K562 (cell line): ENCODE measurements around the gene NSMF. TPM values are rescaled to one million over a fixed set of nuclear protein-coding genes. Genes with fewer than 3 reads are reported as not detected.
A peak's percentile ranks its signal among the peaks of the same experiment; 100 is the strongest.

Experiments
- ATAC-seq: fragments of 200-7000 bp; cut with Tn5 transposase; 3 replicates; pipeline ENCODE4 v1.9.1; 2020; ENCODE audit warnings: moderate library complexity
- Bru-seq: library from RNA; stranded (reverse); fragments of 400-500 nt; gene quantifications from one replicate; lab custom pipeline; 2021; lab: Mats Ljungman, UMichigan
- BruChase-seq, 2 experiments: library from RNA; stranded (reverse); fragments of 400-500 nt; gene quantifications; one replicate each; lab custom pipeline; 2021; lab: Mats Ljungman, UMichigan
- BruUV-seq: library from RNA; stranded (reverse); fragments of 400-500 nt; replicated peaks from 2 replicates; lab custom pipeline; 2021; lab: Mats Ljungman, UMichigan
- CTCF ChIA-PET: fragments of 300-600 bp; formaldehyde crosslinking; extraction: SDS; loops from one replicate; lab custom pipeline; 2021; ENCODE audit warnings: low intra/inter-chr PET ratio; lab: Yijun Ruan, JAX
- POLR2A ChIA-PET: fragments of 300-600, 350-650 bp; sonication (Branson Sonifier 250); formaldehyde crosslinking; extraction: SDS; loops from one replicate; lab custom pipeline; 2021; ENCODE audit warnings: antibody characterized with exemption, inconsistent platforms; lab: Yijun Ruan, JAX
- DNase-seq, 4 experiments: peaks; one replicate each; pipeline versions ENCODE4 v3.0.0 to v3.0.0-alpha.2; 2011 to 2018; ENCODE audit warnings: low spot score in 3 of 4, mixed read lengths in 3 of 4; ENCODE audit errors: extremely low read depth in 1 of 4
- FAIRE-seq: peaks from 2 replicates; lab custom pipeline; 2011; peaks lifted over from hg19 to GRCh38; lab: Jason Lieb, UNC
- H2AFZ ChIP-seq: 2 replicates; pipeline ENCODE4 v1.6.0; 2011; ENCODE audit warnings: low read depth, low read length, control low read depth, inconsistent platforms
- H3K27ac ChIP-seq: fragments of 200-600 bp; 3 replicates; pipeline ENCODE4 v1.8.0; 2011; ENCODE audit warnings: low read depth, mild to moderate bottlenecking, control low read depth, inconsistent platforms, low read length, moderate library complexity, mixed read lengths; ENCODE audit errors: extremely low read depth
- H3K27me3 ChIP-seq, 2 experiments: fragments of 300-600 bp in 1 of 2; 2 replicates in 1 of 2; 3 replicates in 1 of 2; pipeline versions ENCODE4 v1.6.0 to v1.8.0; 2011; ENCODE audit warnings: inconsistent platforms in 2 of 2, low read length in 2 of 2, mild to moderate bottlenecking in 1 of 2, mixed read lengths in 1 of 2, moderate library complexity in 1 of 2; ENCODE audit not compliant: control insufficient read depth in 2 of 2, insufficient read depth in 2 of 2
- H3K36me3 ChIP-seq: fragments of 300-600 bp; 3 replicates; pipeline ENCODE4 v1.8.0; 2011; ENCODE audit warnings: mild to moderate bottlenecking, low read length, inconsistent platforms; ENCODE audit not compliant: control insufficient read depth, insufficient read depth
- H3K4me1 ChIP-seq, 2 experiments: fragments of 200-600 bp in 1 of 2; replicated peaks in 1 of 2; 2 replicates in 1 of 2; 3 replicates in 1 of 2; pipeline versions ENCODE4 v1.5.1 to v1.8.0; 2011; ENCODE audit warnings: inconsistent platforms in 2 of 2, low read length in 2 of 2, mild to moderate bottlenecking in 1 of 2, mixed read lengths in 1 of 2, moderate library complexity in 1 of 2; ENCODE audit not compliant: control insufficient read depth in 2 of 2, insufficient read depth in 2 of 2
- H3K4me2 ChIP-seq: 2 replicates; pipeline ENCODE4 v1.6.1; 2011; ENCODE audit warnings: low read length, control low read depth, inconsistent platforms, mixed read lengths; ENCODE audit not compliant: insufficient read depth
- H3K4me3 ChIP-seq: fragments of 200-600 bp; sonication (generic), shearing (Covaris generic); 2 replicates; pipeline ENCODE4 v1.5.1; 2016; ENCODE audit warnings: control low read depth, inconsistent platforms
- H3K79me2 ChIP-seq: fragments of 200-600 bp; 3 replicates; pipeline ENCODE4 v1.8.0; 2011; ENCODE audit warnings: low read length, inconsistent platforms; ENCODE audit not compliant: control insufficient read depth, insufficient read depth
- H3K9ac ChIP-seq, 2 experiments: 2 replicates each; pipeline versions ENCODE4 v1.6.0 to v1.6.1; 2011; ENCODE audit warnings: low read depth in 2 of 2, low read length in 2 of 2, control low read depth in 1 of 2, inconsistent platforms in 1 of 2, mild to moderate bottlenecking in 1 of 2, mixed read lengths in 1 of 2; ENCODE audit not compliant: insufficient read depth in 1 of 2
- H3K9me1 ChIP-seq: one replicate; pipeline ENCODE4 v1.6.0; 2011; ENCODE audit warnings: inconsistent platforms, mild to moderate bottlenecking, low read length, moderate library complexity; ENCODE audit not compliant: control insufficient read depth, insufficient read depth
- H3K9me3 ChIP-seq: replicated peaks from 2 replicates; pipeline ENCODE4 v1.5.1; 2011; ENCODE audit warnings: low read depth, low read length, inconsistent platforms; ENCODE audit not compliant: control insufficient read depth, insufficient read depth
- H4K20me1 ChIP-seq: replicated peaks from 2 replicates; pipeline ENCODE4 v1.6.1; 2011; ENCODE audit warnings: low read length, inconsistent platforms, mixed read lengths; ENCODE audit not compliant: control insufficient read depth, insufficient read depth
- CEBPB ChIP-seq: fragments of 450-650 bp; IDR thresholded peaks from 2 replicates; pipeline ENCODE4 v1.6.1; 2016; ENCODE audit warnings: missing genetic modification characterization, missing compliant biosample characterization
- CTBP1 ChIP-seq: fragments of 450-650 bp; IDR thresholded peaks from 2 replicates; pipeline ENCODE4 v1.6.1; 2016; ENCODE audit warnings: borderline replicate concordance
- ETS1 ChIP-seq: conservative IDR thresholded peaks from 2 replicates; pipeline ENCODE4 v1.6.1; 2011; ENCODE audit warnings: low read depth, mild to moderate bottlenecking, low read length; ENCODE audit not compliant: control insufficient read depth
- NFIC ChIP-seq: fragments of 450-650 bp; IDR thresholded peaks from 2 replicates; pipeline ENCODE4 v1.6.1; 2017; ENCODE audit warnings: mild to moderate bottlenecking, inconsistent platforms
- POLR2AphosphoS5 ChIP-seq: IDR thresholded peaks from 2 replicates; pipeline ENCODE4 v1.6.1; 2011; ENCODE audit warnings: mild to moderate bottlenecking, low read depth, low read length, moderate library complexity; ENCODE audit not compliant: control insufficient read depth, insufficient read depth
- SMARCA4 ChIP-seq: fragments of 450-650 bp; IDR thresholded peaks from 2 replicates; pipeline ENCODE4 v1.6.1; 2016
- TEAD2 ChIP-seq: fragments of 450-650 bp; IDR thresholded peaks from 2 replicates; pipeline ENCODE4 v1.6.1; 2016; ENCODE audit warnings: missing genetic modification characterization, control low read depth, missing compliant biosample characterization
- ZBTB11 ChIP-seq, 3 experiments: fragments of 200-800 bp in 1 of 3; fragments of 250-450 bp in 1 of 3; fragments of 450-650 bp in 1 of 3; sonication (Bioruptor Pico) in 1 of 3; sonication (Bioruptor generic) in 1 of 3; formaldehyde crosslinking in 1 of 3; IDR thresholded peaks; 2 replicates each; pipeline versions ENCODE4 v1.6.1 to v1.8.0; 2016 to 2022; ENCODE audit warnings: mild to moderate bottlenecking in 2 of 3, missing genetic modification characterization in 2 of 3, missing compliant biosample characterization in 1 of 3, moderate library complexity in 1 of 3
- ZBTB12 ChIP-seq: fragments of 250-450 bp; sonication (Bioruptor Pico); IDR thresholded peaks from 2 replicates; pipeline ENCODE4 v1.4.0; 2020
- ZNF24 ChIP-seq: fragments of 450-650 bp; IDR thresholded peaks from 2 replicates; pipeline ENCODE4 v1.6.1; 2016
- WGBS: fragments of 100-300 bp; shearing (Covaris generic); methylation state at CpG from one replicate; pipeline ENCODE4 v1.1.6; 2016; ENCODE audit warnings: low coverage, mixed read lengths; ENCODE audit not compliant: insufficient coverage; ENCODE audit errors: missing lambda C conversion rate; 5-methylcytosine and 5-hydroxymethylcytosine counted together
- in situ Hi-C: fragments of 300-500 bp; cut with MboI; formaldehyde crosslinking; loops from 4 replicates; pipeline ENCODE4 v1.15.0; 2018; ENCODE audit warnings: inconsistent platforms, mixed read lengths
- intact Hi-C: fragments of 100-400 bp; cut with micrococcal nuclease; formaldehyde crosslinking; loops from 2 replicates; pipeline ENCODE4 v1.14.2; 2022
- long read RNA-seq, 3 experiments: library from polyadenylated mRNA in 2 of 3; library from RNA in 1 of 3; unstranded in 2 of 3; stranded (forward) in 1 of 3; transcript quantifications; one replicate each; pipeline ENCODE4 v2.0.0, GENCODE V29; 2019 to 2022
- polyA minus RNA-seq, 3 experiments: library from RNA; depleted of rRNA, polyadenylated mRNA; stranded (reverse); fragments of >200 nt; gene quantifications; 2 replicates each; pipeline ENCODE4 v1.2.3, GENCODE V29; 2011
- polyA plus RNA-seq, 8 experiments: library from polyadenylated mRNA; depleted of rRNA in 4 of 8; stranded (reverse) in 5 of 8; unstranded in 3 of 8; fragments of >200 nt; fragmentation: Nextera tagmentation in 2 of 8; fragmentation: Illumina TruSeq in 1 of 8; extraction: Ambion mirVana in 2 of 8; extraction: Trizol in 1 of 8; gene quantifications; 2 replicates each; pipeline versions ENCODE4 v1.2.1 to v1.2.3, GENCODE V29; 2011 to 2014; ENCODE audit warnings: inconsistent platforms in 1 of 8, missing spikeins in 1 of 8
- total RNA-seq, 7 experiments: library from RNA; depleted of rRNA in 6 of 7; stranded (reverse); fragments of >200 nt in 6 of 7; fragmentation: Illumina TruSeq in 2 of 7; extraction: Trizol in 2 of 7; gene quantifications; 2 replicates each; pipeline versions ENCODE4 v1.2.1 to v1.2.3, GENCODE V29; 2011 to 2021; ENCODE audit warnings: low replicate concordance in 1 of 7

The NSMF gene
- 47.6 and 128 TPM in 2 replicates for total RNA-seq (2011; cell fraction: chromatin; rRNA removed; ENCODE audit: low replicate concordance)
- total RNA-seq (2011; cell fraction: nucleolus; rRNA removed) = 87.2 and 93.1 TPM in 2 replicates
- 47.3 and 58.7 TPM in 2 replicates for total RNA-seq (2011; cell fraction: nucleoplasm; rRNA removed)
- total RNA-seq (2014; rRNA removed) = 49.2 and 60.0 TPM in 2 replicates
- total RNA-seq (2014; rRNA removed; fragmentation: Illumina TruSeq; extraction: Trizol) = 24.4 and 29.3 TPM in 2 replicates
- 28.2 and 29.1 TPM in 2 replicates for total RNA-seq (2015; rRNA removed; fragmentation: Illumina TruSeq; extraction: Trizol)
- total RNA-seq (2021) = 72.0 and 74.5 TPM in 2 replicates
- polyA plus RNA-seq (2011; rRNA removed) = 44.9 and 71.8 TPM in 2 replicates
- polyA plus RNA-seq (2011; cell fraction: cytosol; rRNA removed) = 59.2 and 114 TPM in 2 replicates
- polyA plus RNA-seq (2011; cell fraction: nucleus; rRNA removed) = 244 and 400 TPM in 2 replicates
- polyA plus RNA-seq (2012) = 38.5 and 48.2 TPM in 2 replicates
- 26.4 and 44.1 TPM in 2 replicates for polyA plus RNA-seq (2014; fragmentation: Illumina TruSeq; extraction: Trizol)
- polyA plus RNA-seq (2014; fragmentation: Nextera tagmentation; extraction: Ambion mirVana) = under 1 TPM; 0.20 to 0.42 TPM
- 76.3 and 82.7 TPM in 2 replicates for polyA plus RNA-seq (2014; rRNA removed)
- 25.2 and 31.9 TPM in 2 replicates for polyA minus RNA-seq (2011; rRNA and poly(A)+ RNA removed)
- 37.7 and 44.3 TPM in 2 replicates for polyA minus RNA-seq (2011; cell fraction: cytosol; rRNA and poly(A)+ RNA removed)
- polyA minus RNA-seq (2011; cell fraction: nucleus; rRNA and poly(A)+ RNA removed) = 47.9 and 59.5 TPM in 2 replicates
- Bru-seq, nascent RNA = percentile 68 among the genes with signal in this experiment
- BruChase-seq, experiment 1, labeled RNA remaining after a 2-hour chase = percentile 56 among the genes with signal in this experiment
- BruChase-seq, experiment 2, labeled RNA remaining after a 6-hour chase = percentile 62 among the genes with signal in this experiment
- long read RNA-seq, experiment 1, transcript NSMF-205 (14 exons, 3,571 nt) = minor isoform, 25 of 328 reads
- long read RNA-seq, experiment 1, transcript NSMF-201 (15 exons, 2,981 nt) = major isoform, 92 of 328 reads
- long read RNA-seq, experiment 1, partial matches to known transcripts = 117 of 328 reads
- long read RNA-seq, experiment 1, other reads (novel, unspliced or antisense) = 94 of 328 reads
- long read RNA-seq, experiment 2, transcript NSMF-205 (14 exons, 3,571 nt) = minor isoform, 11 of 102 reads
- long read RNA-seq, experiment 2, transcript NSMF-201 (15 exons, 2,981 nt) = major isoform, 31 of 102 reads
- long read RNA-seq, experiment 2, partial matches to known transcripts = 26 of 102 reads
- long read RNA-seq, experiment 2, other reads (novel, unspliced or antisense) = 34 of 102 reads
- long read RNA-seq, experiment 3, partial matches to known transcripts = 4 of 8 reads
- long read RNA-seq, experiment 3, other reads (novel, unspliced or antisense) = 2 of 8 reads

GRCh38 chr9:137459152-137459600 is at the start of gene NSMF:
NSMF (minus strand) TSS chr9:137459334; CDS start chr9:137459102, 232 bp downstream.
- intact Hi-C loops (no loop called here), in situ Hi-C loops (no loop called here)
- no TSS peak for BruUV-seq
- H3K27ac ChIP-seq = peak within 1 kb of the TSS; percentile 87
- peaks cover 38% of the 10 kb centered on the region; the same call in 1 of the 3 replicates for H3K36me3 ChIP-seq
- H2AFZ ChIP-seq = peak within 1 kb of the TSS; percentile 86
- peaks cover 12% of the 10 kb centered on the region for H3K79me2 ChIP-seq
- no peaks in the 10 kb centered on the region for H4K20me1 ChIP-seq
- ChIA-PET CTCF (no interaction called here), POLR2A (interaction anchor here (0.8 kb wide), 1 partner anchor 10 kb away, joined by 4 read pairs; no protein-coding TSS in a partner anchor)
- H3K9me3 ChIP-seq = no peaks in the 10 kb centered on the region
- H3K4me1 ChIP-seq = peaks cover 24 to 98% of the 10 kb centered on the region in 2 experiments
- WGBS = under 1% methylated on average over 17 of the region's 62 CpGs
- H3K9ac ChIP-seq = peak within 1 kb of the TSS; percentile 68 to 97
- FAIRE-seq = peak; percentile 87
- ATAC-seq = peak; percentile 66
- H3K4me3 ChIP-seq = peak within 1 kb of the TSS; percentile 59
- no peaks in the 10 kb centered on the region for H3K9me1 ChIP-seq
- DNase-seq = peak; percentile 93 to 100 (median 99)
- H3K27me3 ChIP-seq = no peaks in the 10 kb centered on the region
- H3K4me2 ChIP-seq = peak within 1 kb of the TSS; percentile 64
- TF ChIP-seq NFIC (peak; percentile 44), CEBPB (no peak), POLR2AphosphoS5 (peak; percentile 49), CTBP1 (peak; percentile 52; the same call in 1 of the 2 replicates), ZBTB11 (CRISPR knock-in tag; IDR thresholded peaks at IDR 0.05) (peak in 1 of 3 experiments; percentile 54; a peak in 1 of 6 replicates), ZNF24 (peak; percentile 2; the same call in 1 of the 2 replicates), TEAD2 (tag) (no peak), ETS1 (0 out of 2 replicates have a peak, but pooled peaks have one; percentile 35), ZBTB12 (CRISPR knock-in tag) (peak; percentile 90), SMARCA4 (no peak)
